Endothelial cell of umbilical vein (primary cell): ENCODE results near the gene WARS2. TPM values are rescaled to one million over a fixed set of nuclear protein-coding genes. Genes with fewer than 3 reads are reported as not detected.

Experiments used
- BruUV-seq: library from RNA; stranded (reverse); fragments of 400-500 nt; replicated peaks from 2 replicates; lab custom pipeline; 2021; lab: Mats Ljungman, UMichigan
- CTCF ChIA-PET: fragments of 300-600, 350-600 bp; sonication (Branson Sonifier 250); formaldehyde crosslinking; loops from one replicate; lab custom pipeline; 2021; ENCODE audit warnings: antibody characterized with exemption, inconsistent platforms; lab: Charles Lee
- POLR2A ChIA-PET: fragments of 300-600, 350-600 bp; sonication (Branson Sonifier 250); formaldehyde crosslinking; loops from one replicate; lab custom pipeline; 2021; ENCODE audit warnings: antibody characterized with exemption, inconsistent platforms; lab: Charles Lee
- DNase-seq: peaks from one replicate; pipeline ENCODE4 v3.0.0-alpha.2; 2011; ENCODE audit warnings: low read depth, low spot score
- FAIRE-seq: peaks from 2 replicates; lab custom pipeline; 2011; peaks lifted over from hg19 to GRCh38; lab: Jason Lieb, UNC
- H2AFZ ChIP-seq: 2 replicates; pipeline ENCODE4 v1.6.0; 2012; ENCODE audit warnings: low read depth, low read length, control low read depth, inconsistent platforms
- H3K27ac ChIP-seq: 2 replicates; pipeline ENCODE4 v1.5.1; 2011; ENCODE audit warnings: low read depth, mild to moderate bottlenecking, control low read depth, low read length, moderate library complexity; ENCODE audit not compliant: insufficient read depth
- H3K27me3 ChIP-seq, 2 experiments: 2 replicates each; pipeline versions ENCODE4 v1.6.0 to v1.6.1; 2011; ENCODE audit warnings: low read length in 2 of 2, mixed read lengths in 1 of 2; ENCODE audit not compliant: control insufficient read depth in 2 of 2, insufficient read depth in 2 of 2
- H3K36me3 ChIP-seq, 2 experiments: 2 replicates in 1 of 2; 3 replicates in 1 of 2; pipeline ENCODE4 v1.5.1; 2011; ENCODE audit warnings: low read length in 2 of 2, mild to moderate bottlenecking in 1 of 2, moderate library complexity in 1 of 2; ENCODE audit not compliant: control insufficient read depth in 2 of 2, insufficient read depth in 2 of 2; ENCODE audit errors: extremely low read depth in 1 of 2
- H3K4me1 ChIP-seq: 3 replicates; pipeline ENCODE4 v1.5.1; 2011; ENCODE audit warnings: mild to moderate bottlenecking, low read length; ENCODE audit not compliant: control insufficient read depth, insufficient read depth; ENCODE audit errors: extremely low read depth
- H3K4me2 ChIP-seq: 2 replicates; pipeline ENCODE4 v1.6.1; 2011; ENCODE audit warnings: low read length, control low read depth, mixed read lengths; ENCODE audit not compliant: insufficient read depth
- H3K4me3 ChIP-seq, 3 experiments: fragments of 200-600 bp in 1 of 3; sonication (generic), shearing (Covaris generic) in 1 of 3; replicated peaks in 1 of 3; 2 replicates each; pipeline ENCODE4 v1.5.1; 2011 to 2016; ENCODE audit warnings: control low read depth in 3 of 3, low read length in 3 of 3, mild to moderate bottlenecking in 2 of 3, inconsistent platforms in 1 of 3, low read depth in 1 of 3, moderate library complexity in 1 of 3; ENCODE audit not compliant: insufficient read depth in 1 of 3
- H3K79me2 ChIP-seq: 2 replicates; pipeline ENCODE4 v1.6.0; 2012; ENCODE audit warnings: low read length, inconsistent platforms; ENCODE audit not compliant: control insufficient read depth, insufficient read depth
- H3K9ac ChIP-seq: replicated peaks from 2 replicates; pipeline ENCODE3; 2011; ENCODE audit warnings: low read length, control low read depth; ENCODE audit not compliant: insufficient read depth; ENCODE audit errors: extremely low read depth
- H3K9me1 ChIP-seq: replicated peaks from 3 replicates; pipeline ENCODE4 v1.6.0; 2011; ENCODE audit warnings: mild to moderate bottlenecking, low read length; ENCODE audit not compliant: control insufficient read depth, insufficient read depth; ENCODE audit errors: extremely low read depth
- H3K9me3 ChIP-seq: replicated peaks from 2 replicates; pipeline ENCODE4 v1.5.1; 2012; ENCODE audit warnings: low read length, inconsistent platforms; ENCODE audit not compliant: control insufficient read depth, insufficient read depth
- H4K20me1 ChIP-seq: replicated peaks from 2 replicates; pipeline ENCODE3; 2011; ENCODE audit warnings: mild to moderate bottlenecking, low read length; ENCODE audit not compliant: control insufficient read depth, insufficient read depth; ENCODE audit errors: extremely low read depth
- CTCF ChIP-seq, 2 donors: IDR thresholded peaks; 1 replicate in 1 of 2; 2 replicates in 1 of 2; pipeline ENCODE4 v1.5.1; 2011; ENCODE audit warnings: low read length in 2 of 2, mild to moderate bottlenecking in 2 of 2, moderate library complexity in 2 of 2, control low read depth in 1 of 2, inconsistent platforms in 1 of 2, low read depth in 1 of 2; ENCODE audit not compliant: insufficient read depth in 1 of 2; ENCODE audit errors: extremely low read depth in 1 of 2
- EZH2 ChIP-seq: IDR thresholded peaks from 2 replicates; pipeline ENCODE4 v1.6.1; 2012; ENCODE audit warnings: borderline replicate concordance, low read depth, mild to moderate bottlenecking, moderate library complexity, low read length, inconsistent platforms; ENCODE audit not compliant: severe bottlenecking
- FOS ChIP-seq: IDR thresholded peaks from 2 replicates; pipeline ENCODE4 v1.6.1; 2011; ENCODE audit warnings: mild to moderate bottlenecking, low read length, moderate library complexity, borderline replicate concordance; ENCODE audit not compliant: insufficient read depth
- GATA2 ChIP-seq: IDR thresholded peaks from 2 replicates; pipeline ENCODE4 v1.7.0; 2011; ENCODE audit warnings: low read depth, mild to moderate bottlenecking, moderate library complexity, mixed read lengths, low read length; ENCODE audit not compliant: insufficient read length, insufficient read depth
- JUN ChIP-seq: IDR thresholded peaks from 2 replicates; pipeline ENCODE4 v1.6.1; 2011; ENCODE audit warnings: borderline replicate concordance, low read depth; ENCODE audit not compliant: insufficient read length, insufficient read depth
- MAX ChIP-seq: IDR thresholded peaks from 2 replicates; pipeline ENCODE4 v1.6.1; 2011; ENCODE audit not compliant: insufficient read depth, insufficient read length
- MYC ChIP-seq: IDR thresholded peaks from one replicate; pipeline ENCODE4 v1.6.1; 2011; ENCODE audit warnings: mild to moderate bottlenecking, low read depth, low read length
- POLR2A ChIP-seq: IDR thresholded peaks from 2 replicates; pipeline ENCODE4 v1.6.1; 2012; ENCODE audit warnings: low read depth, mild to moderate bottlenecking, control low read depth, low read length
- POLR2AphosphoS5 ChIP-seq: IDR thresholded peaks from 2 replicates; pipeline ENCODE4 v1.6.1; 2012; ENCODE audit warnings: low read depth, mild to moderate bottlenecking, control low read depth, low read length, moderate library complexity; ENCODE audit not compliant: insufficient read depth
- dilution Hi-C: fragments of 300-500 bp; cut with MboI; formaldehyde crosslinking; loops from one replicate; pipeline ENCODE4 v1.15.0; 2019; ENCODE audit warnings: low sequenced_read_pairs; ENCODE audit not compliant: extremely low pct_ligation_motif_present
- intact Hi-C: fragments of 100-400 bp; cut with micrococcal nuclease; formaldehyde crosslinking; loops from one replicate; pipeline ENCODE4 v1.10.0; 2022
- polyA plus RNA-seq, 4 experiments: library from polyadenylated mRNA; depleted of rRNA in 3 of 4; stranded (reverse) in 3 of 4; unstranded in 1 of 4; fragments of >200 nt; gene quantifications; 2 replicates each; pipeline versions ENCODE4 v1.2.1 to v1.2.3, GENCODE V29; 2011 to 2012; ENCODE audit warnings: missing spikeins in 1 of 4
- total RNA-seq: library from RNA; stranded (reverse); gene quantifications from 2 replicates; pipeline ENCODE4 v1.2.3, GENCODE V29; 2021

The WARS2 gene
- total and polyA plus RNA-seq, 2 donors (not counting 3 experiments of a cell fraction or from before 2014, with no cell fraction given) = 5.9 to 11.8 TPM

- dilution Hi-C loops = no loop called here
- no peak overlapping the region for H3K4me2 ChIP-seq
- FAIRE-seq = no peak
- H3K4me3 ChIP-seq = no peak overlapping the region
- TF ChIP-seq JUN (no peak), POLR2A (no peak), CTCF (IDR thresholded peaks at IDR 0.05; ENCODE audit: extremely low read depth in 1 of 2, insufficient read depth in 1 of 2, low read depth in 1 of 2, low read length in 2 of 2) (no peak), MAX (no peak), GATA2 (no peak), MYC (no peak), EZH2 (no peak), FOS (no peak), POLR2AphosphoS5 (no peak)
- H2AFZ ChIP-seq = no peak overlapping the region
- H3K36me3 ChIP-seq = no peaks in the 10 kb centered on the region
- no peaks in the 10 kb centered on the region for H3K4me1 ChIP-seq
- H3K27me3 ChIP-seq = no peaks in the 10 kb centered on the region
- POLR2A ChIA-PET = no interaction called here
- no peak for DNase-seq
- H3K9me1 ChIP-seq = no peaks in the 10 kb centered on the region
- H3K9ac ChIP-seq = no peak overlapping the region
- H4K20me1 ChIP-seq = no peaks in the 10 kb centered on the region
- H3K27ac ChIP-seq = no peak overlapping the region
- H3K9me3 ChIP-seq = no peaks in the 10 kb centered on the region
- CTCF ChIA-PET = no interaction called here
- BruUV-seq = no TSS peak
- intact Hi-C loops = no loop called here
- H3K79me2 ChIP-seq = no peaks in the 10 kb centered on the region
Observed at GRCh38 chr1:119027759-119028158, 112.7 kb downstream of the WARS2 start.
